Ramos (cell line): ENCODE results near the gene RIMBP2.

Experiments used
- in situ Hi-C: fragments of 300-500 bp; cut with MboI; formaldehyde crosslinking; loops from one replicate; pipeline ENCODE4 v1.14.3; 2022; ENCODE audit warnings: low sequenced_read_pairs; ENCODE audit not compliant: unreplicated experiment

Gene RIMBP2

GRCh38 chr12:130555628-130556485 is 160.2 kb downstream of the RIMBP2 start:
- in situ Hi-C loops, result no loop called here

- in situ Hi-C loops, result no loop called here
Observed at GRCh38 chr12:130555221-130555620, 160.9 kb downstream of the RIMBP2 start.

- in situ Hi-C loops, result no loop called here
Observed at GRCh38 chr12:130552483-130552996, 163.6 kb downstream of the RIMBP2 start.

- in situ Hi-C loops, result no loop called here
Observed at GRCh38 chr12:130549361-130549760, 166.7 kb downstream of the RIMBP2 start.

- in situ Hi-C loops, result no loop called here
Observed at GRCh38 chr12:130547480-130548155, 168.5 kb downstream of the RIMBP2 start.

- in situ Hi-C loops, result no loop called here
Observed at GRCh38 chr12:130546494-130546893, 169.6 kb downstream of the RIMBP2 start.

- in situ Hi-C loops, result no loop called here
Observed at GRCh38 chr12:130545475-130545874, 170.6 kb downstream of the RIMBP2 start.

- in situ Hi-C loops, result no loop called here
Observed at GRCh38 chr12:130540376-130540775, 175.7 kb downstream of the RIMBP2 start.

- in situ Hi-C loops, result no loop called here
Observed at GRCh38 chr12:130538343-130539095, 177.6 kb downstream of the RIMBP2 start.

- in situ Hi-C loops, result no loop called here
Observed at GRCh38 chr12:130537655-130538054, 178.4 kb downstream of the RIMBP2 start.

- in situ Hi-C loops, result no loop called here
Observed at GRCh38 chr12:130537051-130537450, 179.0 kb downstream of the RIMBP2 start.

- in situ Hi-C loops, result no loop called here
Observed at GRCh38 chr12:130530429-130530828, 185.7 kb downstream of the RIMBP2 start.

- in situ Hi-C loops, result no loop called here
Observed at GRCh38 chr12:130529781-130530180, 186.3 kb downstream of the RIMBP2 start.

- in situ Hi-C loops, result no loop called here
Observed at GRCh38 chr12:130527239-130527638, 188.9 kb downstream of the RIMBP2 start.

- in situ Hi-C loops, result no loop called here
Observed at GRCh38 chr12:130526813-130527212, 189.3 kb downstream of the RIMBP2 start.

GRCh38 chr12:130525384-130526172 is 190.5 kb downstream of the RIMBP2 start:
- in situ Hi-C loops, result no loop called here

- in situ Hi-C loops, result no loop called here
Observed at GRCh38 chr12:130524759-130525158, 191.3 kb downstream of the RIMBP2 start.

- in situ Hi-C loops, result no loop called here
Observed at GRCh38 chr12:130523863-130524614, 192.1 kb downstream of the RIMBP2 start.

GRCh38 chr12:130523208-130523607 is 192.9 kb downstream of the RIMBP2 start:
- in situ Hi-C loops, result no loop called here
